Panc1 (cell line): ENCODE results near the gene GPR15LG. TPM values are rescaled to one million over a fixed set of nuclear protein-coding genes. Genes with fewer than 3 reads are reported as not detected.

Source experiments
- ATAC-seq: fragments of 200-7000 bp; cut with Tn5 transposase; 2 replicates; pipeline ENCODE4 v1.9.1; 2020; ENCODE audit warnings: mild to moderate bottlenecking, moderate library complexity
- BruUV-seq: library from RNA; stranded (reverse); fragments of 400-500 nt; replicated peaks from 2 replicates; lab custom pipeline; 2021; lab: Mats Ljungman, UMichigan
- CTCF ChIA-PET: fragments of 300-600 bp; sonication (Branson Sonifier 250); formaldehyde crosslinking; loops from one replicate; lab custom pipeline; 2022; ENCODE audit warnings: antibody characterized with exemption; lab: Charles Lee
- POLR2A ChIA-PET: fragments of 300-600 bp; sonication (Branson Sonifier 250); formaldehyde crosslinking; loops from one replicate; lab custom pipeline; 2022; ENCODE audit warnings: antibody characterized with exemption; lab: Charles Lee
- DNase-seq: peaks from one replicate; pipeline ENCODE4 v3.0.0-alpha.2; 2010; ENCODE audit warnings: low read depth, low spot score
- H3K27ac ChIP-seq: 2 replicates; pipeline ENCODE4 v1.5.1; 2011; ENCODE audit warnings: mild to moderate bottlenecking, low read length, inconsistent platforms
- H3K27me3 ChIP-seq: fragments of 200-500 bp; sonication (Bioruptor generic); 2 replicates; pipeline ENCODE4 v1.6.0; 2014; ENCODE audit warnings: low read length, inconsistent platforms; ENCODE audit not compliant: control insufficient read depth, insufficient read depth
- H3K36me3 ChIP-seq: fragments of 200-500 bp; sonication (Bioruptor generic); 2 replicates; pipeline ENCODE4 v1.5.1; 2014; ENCODE audit warnings: inconsistent platforms, mild to moderate bottlenecking, low read length, moderate library complexity; ENCODE audit not compliant: control insufficient read depth, insufficient read depth
- H3K4me1 ChIP-seq: 2 replicates; pipeline ENCODE4 v1.5.1; 2011; ENCODE audit warnings: inconsistent platforms, mild to moderate bottlenecking, low read length, moderate library complexity; ENCODE audit not compliant: control insufficient read depth, insufficient read depth
- H3K4me3 ChIP-seq, 2 experiments: 2 replicates each; pipeline ENCODE4 v1.5.1; 2011 to 2012; ENCODE audit warnings: low read depth in 2 of 2, low read length in 2 of 2, mild to moderate bottlenecking in 2 of 2, inconsistent platforms in 1 of 2, moderate library complexity in 1 of 2
- H3K9me3 ChIP-seq: fragments of 200-500 bp; sonication (Bioruptor generic); 2 replicates; pipeline ENCODE4 v1.5.1; 2014; ENCODE audit warnings: low read depth, mild to moderate bottlenecking, inconsistent platforms, low read length, moderate library complexity; ENCODE audit not compliant: control insufficient read depth, insufficient read depth
- POLR2AphosphoS5 ChIP-seq: IDR thresholded peaks from 2 replicates; pipeline ENCODE4 v1.6.1; 2012; ENCODE audit warnings: mild to moderate bottlenecking, low read depth, low read length, moderate library complexity
- REST ChIP-seq, 2 experiments: IDR thresholded peaks; 2 replicates each; pipeline ENCODE4 v1.6.1; 2011 to 2012; ENCODE audit warnings: low read depth in 2 of 2, control low read depth in 1 of 2, low read length in 1 of 2, mild to moderate bottlenecking in 1 of 2, moderate library complexity in 1 of 2; ENCODE audit not compliant: insufficient read depth in 1 of 2
- SIN3A ChIP-seq: IDR thresholded peaks from 2 replicates; pipeline ENCODE4 v1.6.1; 2012; ENCODE audit warnings: low read depth, mild to moderate bottlenecking, low read length, moderate library complexity, borderline replicate concordance; ENCODE audit not compliant: insufficient read depth
- TCF7L2 ChIP-seq: IDR thresholded peaks from 2 replicates; pipeline ENCODE4 v1.6.1; 2011; ENCODE audit warnings: mild to moderate bottlenecking, low read depth, low read length, inconsistent platforms
- in situ Hi-C: cut with HindIII; loops from 2 replicates; pipeline ENCODE4 v1.10.0; 2016; ENCODE audit warnings: low sequenced_read_pairs, low pct_unique_long_range_greater_than_20kb
- intact Hi-C: fragments of 100-400 bp; cut with micrococcal nuclease; formaldehyde crosslinking; loops from one replicate; pipeline ENCODE4 v1.10.0; 2022; ENCODE audit not compliant: unreplicated experiment
- total RNA-seq: library from RNA; stranded (reverse); gene quantifications from one replicate; pipeline ENCODE4 v1.2.1, GENCODE V29; 2021; ENCODE audit not compliant: unreplicated experiment
- TF ChIP-seq, protein P1 (sequence below): fragments of 450-650 bp; IDR thresholded peaks from 2 replicates; pipeline ENCODE4 v1.5.1; 2017; ENCODE audit warnings: mild to moderate bottlenecking

Gene GPR15LG
- total RNA-seq, 1 experiment from 2014 or later = 0.41 TPM

DNA sequence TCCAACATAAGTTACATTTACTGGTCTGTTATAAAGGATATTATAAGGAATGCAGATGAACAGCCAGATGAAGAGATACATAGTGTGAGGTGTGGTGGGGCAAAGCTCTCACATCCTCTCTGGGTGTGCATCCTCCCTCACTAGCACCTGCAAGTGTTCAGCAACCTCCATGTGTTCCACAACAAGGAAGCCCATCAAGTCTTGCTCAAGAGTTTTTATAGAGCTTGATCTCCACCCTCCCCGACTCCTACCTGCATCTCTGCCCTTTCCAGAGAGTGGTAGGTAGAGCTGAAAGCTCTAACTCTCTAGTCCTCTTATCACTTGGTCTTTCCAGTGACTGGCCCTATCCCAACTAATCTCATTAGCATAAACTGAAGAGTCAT, 46.8 kb upstream of the GPR15LG start:
- in situ Hi-C loops = no loop called here

GRCh38 chr10:84135836-84136235, 37.8 kb upstream of the GPR15LG start:
- POLR2A ChIA-PET = no interaction called here
- no peak overlapping the region for H3K27ac ChIP-seq
- ATAC-seq (no peak), DNase-seq (no peak)
- intact Hi-C loops = no loop called here
- H3K36me3 ChIP-seq = peaks cover 7% of the 10 kb centered on the region
- no peaks in the 10 kb centered on the region for H3K9me3 ChIP-seq
- H3K4me1 ChIP-seq = peaks cover 6% of the 10 kb centered on the region
- CTCF ChIA-PET = no interaction called here
- no TSS peak for BruUV-seq
- no peak overlapping the region for H3K4me3 ChIP-seq
- TF ChIP-seq POLR2AphosphoS5 (no peak), TCF7L2 (no peak), SIN3A (no peak), REST (IDR thresholded peaks at IDR 0.05; ENCODE audit: insufficient read depth in 1 of 2, low read depth in 2 of 2, low read length in 1 of 2) (no peak)
- TF ChIP-seq, protein P1, sequence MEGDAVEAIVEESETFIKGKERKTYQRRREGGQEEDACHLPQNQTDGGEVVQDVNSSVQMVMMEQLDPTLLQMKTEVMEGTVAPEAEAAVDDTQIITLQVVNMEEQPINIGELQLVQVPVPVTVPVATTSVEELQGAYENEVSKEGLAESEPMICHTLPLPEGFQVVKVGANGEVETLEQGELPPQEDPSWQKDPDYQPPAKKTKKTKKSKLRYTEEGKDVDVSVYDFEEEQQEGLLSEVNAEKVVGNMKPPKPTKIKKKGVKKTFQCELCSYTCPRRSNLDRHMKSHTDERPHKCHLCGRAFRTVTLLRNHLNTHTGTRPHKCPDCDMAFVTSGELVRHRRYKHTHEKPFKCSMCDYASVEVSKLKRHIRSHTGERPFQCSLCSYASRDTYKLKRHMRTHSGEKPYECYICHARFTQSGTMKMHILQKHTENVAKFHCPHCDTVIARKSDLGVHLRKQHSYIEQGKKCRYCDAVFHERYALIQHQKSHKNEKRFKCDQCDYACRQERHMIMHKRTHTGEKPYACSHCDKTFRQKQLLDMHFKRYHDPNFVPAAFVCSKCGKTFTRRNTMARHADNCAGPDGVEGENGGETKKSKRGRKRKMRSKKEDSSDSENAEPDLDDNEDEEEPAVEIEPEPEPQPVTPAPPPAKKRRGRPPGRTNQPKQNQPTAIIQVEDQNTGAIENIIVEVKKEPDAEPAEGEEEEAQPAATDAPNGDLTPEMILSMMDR = no peak
- in situ Hi-C loops = no loop called here
- peaks cover 3% of the 10 kb centered on the region; the same call in 1 of the 2 replicates for H3K27me3 ChIP-seq

More for the DNA sequence above, 46.8 kb upstream of the GPR15LG start:
- intact Hi-C loops = no loop called here
- no TSS peak for BruUV-seq
- Histone ChIP-seq H3K4me3 (no peak overlapping the region), H3K27ac (no peak overlapping the region), H3K4me1 (no peaks in the 10 kb centered on the region), H3K9me3 (no peaks in the 10 kb centered on the region), H3K36me3 (no peaks in the 10 kb centered on the region), H3K27me3 (no peaks in the 10 kb centered on the region; the same call in 1 of the 2 replicates)
- ChIA-PET CTCF (no interaction called here), POLR2A (no interaction called here)
- TF ChIP-seq TCF7L2 = no peak
- no peak for ATAC-seq
- no peak for DNase-seq

DNA sequence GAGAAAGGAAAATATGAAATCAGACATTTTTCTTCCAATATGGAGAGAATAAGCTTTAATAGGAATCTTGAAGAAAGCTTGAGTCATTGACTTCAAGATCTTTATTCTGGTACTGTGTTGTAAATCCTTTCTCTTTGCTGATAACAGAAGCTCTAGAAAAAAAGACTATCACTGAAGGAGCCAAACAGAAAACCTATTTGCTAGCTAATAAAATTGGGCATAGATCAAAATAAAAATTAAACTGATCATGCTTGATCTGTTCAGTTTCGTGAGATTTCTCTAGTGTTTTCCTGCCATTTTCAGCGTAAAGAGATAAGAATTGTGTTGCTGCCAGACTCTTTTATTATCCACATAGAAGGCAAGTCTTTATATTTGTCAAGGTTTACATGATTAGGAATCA, 35.8 kb upstream of the GPR15LG start:
- peaks cover 21% of the 10 kb centered on the region for H3K36me3 ChIP-seq
- ATAC-seq (no peak), DNase-seq (no peak)
- H3K27ac ChIP-seq = no peak overlapping the region
- in situ Hi-C loops = no loop called here
- H3K4me1 ChIP-seq = peaks cover 12% of the 10 kb centered on the region
- H3K9me3 ChIP-seq = no peaks in the 10 kb centered on the region
- ChIA-PET POLR2A (no interaction called here), CTCF (no interaction called here)
- no TSS peak for BruUV-seq
- H3K27me3 ChIP-seq = no peaks in the 10 kb centered on the region; the same call in 1 of the 2 replicates
- intact Hi-C loops = no loop called here
- no peak overlapping the region for H3K4me3 ChIP-seq
- TF ChIP-seq, protein P1 = no peak
- no peak for TF ChIP-seq REST (IDR thresholded peaks at IDR 0.05; ENCODE audit: insufficient read depth in 1 of 2, low read depth in 2 of 2, low read length in 1 of 2)
- TF ChIP-seq POLR2AphosphoS5 = no peak
